GM23338 (cell line): ENCODE measurements around the gene ACOXL. TPM values are rescaled to one million over a fixed set of nuclear protein-coding genes. Genes with fewer than 3 reads are reported as not detected.

Source experiments
- ATAC-seq: fragments of 200-7000 bp; cut with Tn5 transposase; 3 replicates; pipeline ENCODE4 v1.9.1; 2020
- DNase-seq: peaks from one replicate; pipeline ENCODE4 v3.0.0-alpha.2; 2015; ENCODE audit warnings: low spot score
- H2AFZ ChIP-seq: fragments of 200-600 bp; sonication (generic); 2 replicates; pipeline ENCODE4 v1.8.0; 2016; ENCODE audit warnings: antibody characterized with exemption, mild to moderate bottlenecking, moderate library complexity
- H3F3A ChIP-seq: fragments of 200-600 bp; sonication (generic); replicated peaks from 2 replicates; pipeline ENCODE4 v1.8.0; 2017; ENCODE audit warnings: antibody characterized with exemption, mixed run types, low read depth
- H3K27ac ChIP-seq: fragments of 200-600 bp; sonication (generic); 2 replicates; pipeline ENCODE4 v1.6.1; 2016; ENCODE audit warnings: low read depth
- H3K27me3 ChIP-seq: fragments of 200-600 bp; sonication (generic); 2 replicates; pipeline ENCODE4 v1.8.0; 2016; ENCODE audit warnings: mild to moderate bottlenecking, mixed run types, moderate library complexity; ENCODE audit not compliant: insufficient read depth
- H3K36me3 ChIP-seq: fragments of 200-600 bp; sonication (generic); 2 replicates; pipeline ENCODE4 v1.8.0; 2016; ENCODE audit warnings: mild to moderate bottlenecking; ENCODE audit not compliant: insufficient read depth
- H3K4me1 ChIP-seq: fragments of 200-600 bp; sonication (generic); 2 replicates; pipeline ENCODE4 v1.8.0; 2016; ENCODE audit warnings: mild to moderate bottlenecking, moderate library complexity; ENCODE audit not compliant: insufficient read depth
- H3K4me2 ChIP-seq: fragments of 200-600 bp; sonication (generic); 2 replicates; pipeline ENCODE4 v1.7.1; 2017; ENCODE audit warnings: mixed run types
- H3K4me3 ChIP-seq: fragments of 200-600 bp; sonication (generic); 2 replicates; pipeline ENCODE4 v1.6.1; 2016; ENCODE audit warnings: mixed run types
- H3K79me2 ChIP-seq: fragments of 200-600 bp; sonication (generic); replicated peaks from 2 replicates; pipeline ENCODE4 v1.8.0; 2017; ENCODE audit warnings: mild to moderate bottlenecking; ENCODE audit not compliant: insufficient read depth
- H3K9me2 ChIP-seq: fragments of 200-600 bp; sonication (generic); 2 replicates; pipeline ENCODE4 v1.8.0; 2017; ENCODE audit not compliant: insufficient read depth
- H4K20me1 ChIP-seq: fragments of 200-600 bp; sonication (generic); replicated peaks from 2 replicates; pipeline ENCODE4 v1.8.0; 2017; ENCODE audit warnings: mild to moderate bottlenecking; ENCODE audit not compliant: insufficient read depth
- H3K27ac Mint-ChIP-seq: 2 replicates; pipeline ENCODE4 v1.8.0; 2020; ENCODE audit warnings: inconsistent platforms, mild to moderate bottlenecking, moderate library complexity, mixed read lengths
- H3K27me3 Mint-ChIP-seq: 3 replicates; pipeline ENCODE4 v1.8.0; 2022; ENCODE audit warnings: low read depth, mild to moderate bottlenecking, moderate library complexity, mixed read lengths, inconsistent platforms; ENCODE audit not compliant: insufficient read depth, poor library complexity
- H3K36me3 Mint-ChIP-seq: 3 replicates; pipeline ENCODE4 v1.8.0; 2021; ENCODE audit warnings: low read depth, mild to moderate bottlenecking, inconsistent platforms, moderate library complexity, mixed read lengths
- H3K4me1 Mint-ChIP-seq: 3 replicates; pipeline ENCODE4 v1.8.0; 2020; ENCODE audit warnings: mild to moderate bottlenecking, inconsistent platforms, mixed read lengths
- H3K4me3 Mint-ChIP-seq: 3 replicates; pipeline ENCODE4 v1.8.0; 2021; ENCODE audit warnings: moderate library complexity, mild to moderate bottlenecking, inconsistent platforms, mixed read lengths
- H3K9me3 Mint-ChIP-seq: 3 replicates; pipeline ENCODE4 v1.8.0; 2020; ENCODE audit warnings: moderate library complexity, mild to moderate bottlenecking, inconsistent platforms, mixed read lengths
- CTCF ChIP-seq, 2 experiments: fragments of 200-600 bp in 1 of 2; sonication (generic) in 1 of 2; conservative IDR thresholded peaks; 2 replicates each; pipeline versions ENCODE4 v1.5.1 to v1.6.1; 2016 to 2017; ENCODE audit warnings: antibody characterized with exemption in 2 of 2, low read depth in 2 of 2, mild to moderate bottlenecking in 2 of 2, moderate library complexity in 1 of 2
- ETS1 ChIP-seq: IDR thresholded peaks from 2 replicates; pipeline ENCODE4 v1.6.1; 2016; ENCODE audit warnings: antibody characterized with exemption
- EZH2 ChIP-seq: fragments of 200-600 bp; sonication (generic); IDR thresholded peaks from one replicate; pipeline ENCODE4 v1.8.0; 2017; ENCODE audit warnings: antibody characterized with exemption, mild to moderate bottlenecking, low read depth; ENCODE audit not compliant: unreplicated experiment
- EZH2phosphoT487 ChIP-seq: fragments of 200-600 bp; sonication (generic); IDR thresholded peaks from one replicate; pipeline ENCODE4 v1.8.1; 2018; ENCODE audit warnings: antibody characterized with exemption; ENCODE audit not compliant: unreplicated experiment
- JUNB ChIP-seq: IDR thresholded peaks from one replicate; pipeline ENCODE4 v1.6.1; 2016; ENCODE audit warnings: antibody characterized with exemption; ENCODE audit not compliant: unreplicated experiment
- NANOG ChIP-seq: IDR thresholded peaks from 2 replicates; pipeline ENCODE4 v1.6.1; 2016; ENCODE audit warnings: antibody characterized with exemption, borderline replicate concordance
- POLR2AphosphoS5 ChIP-seq: IDR thresholded peaks from 2 replicates; pipeline ENCODE4 v1.6.1; 2016; ENCODE audit warnings: antibody characterized with exemption, low read depth
- REST ChIP-seq: IDR thresholded peaks from one replicate; pipeline ENCODE4 v1.6.1; 2018; ENCODE audit warnings: antibody characterized with exemption; ENCODE audit not compliant: unreplicated experiment
- STAT1 ChIP-seq: IDR thresholded peaks from one replicate; pipeline ENCODE4 v1.6.1; 2016; ENCODE audit warnings: antibody characterized with exemption; ENCODE audit not compliant: unreplicated experiment
- ZNF114 ChIP-seq: fragments of 250-450 bp; sonication (Bioruptor Pico); IDR thresholded peaks from 2 replicates; pipeline ENCODE4 v1.5.0; 2020; ENCODE audit warnings: mild to moderate bottlenecking, moderate library complexity
- ZNF331 ChIP-seq: fragments of 250-450 bp; sonication (Bioruptor Pico); IDR thresholded peaks from 2 replicates; pipeline ENCODE4 v1.5.0; 2020; ENCODE audit warnings: low read depth, mild to moderate bottlenecking, moderate library complexity
- ZNF462 ChIP-seq: fragments of 250-450 bp; sonication (Bioruptor Pico); IDR thresholded peaks from 2 replicates; pipeline ENCODE4 v1.5.0; 2020; ENCODE audit warnings: mild to moderate bottlenecking, moderate library complexity
- polyA plus RNA-seq: library from polyadenylated mRNA; unstranded; fragments of >200 nt; fragmentation: Nextera tagmentation; extraction: Ambion mirVana; gene quantifications from 2 replicates; pipeline ENCODE4 v1.2.1, GENCODE V29; 2016
- total RNA-seq: library from RNA; depleted of rRNA; stranded (reverse); fragments of >200 nt; shearing (Covaris generic); gene quantifications from 2 replicates; pipeline ENCODE4 v1.2.3, GENCODE V29; 2014

Gene ACOXL
- total and polyA plus RNA-seq, 2 experiments from 2014 or later = 9.0 to 14.7 TPM

GRCh38 chr2:111126581-111126980 is 394.2 kb downstream of the ACOXL start (continued):
- no peak for TF ChIP-seq ETS1
- TF ChIP-seq STAT1 = no peak

GRCh38 chr2:111127351-111127750 is 395.0 kb downstream of the ACOXL start:
- DNase-seq (no peak), ATAC-seq (no peak)
- Histone ChIP-seq H3K4me2 (no peak overlapping the region), H3K79me2 (peaks cover 90% of the 10 kb centered on the region), H3K4me3 (no peak overlapping the region), H3K4me1 (no peaks in the 10 kb centered on the region), H3K27me3 (no peaks in the 10 kb centered on the region), H2AFZ (no peak overlapping the region), H3F3A (no peaks in the 10 kb centered on the region), H3K9me2 (no peaks in the 10 kb centered on the region), H3K27ac (no peak overlapping the region), H3K36me3 (peaks cover 52% of the 10 kb centered on the region), H4K20me1 (peaks cover 50% of the 10 kb centered on the region)
- peaks cover 14% of the 10 kb centered on the region for H3K4me1 Mint-ChIP-seq
- peaks cover 73% of the 10 kb centered on the region for H3K36me3 Mint-ChIP-seq
- H3K27ac Mint-ChIP-seq = peak overlapping the region; percentile 10; the same call in 1 of the 2 replicates
- no peaks in the 10 kb centered on the region for H3K9me3 Mint-ChIP-seq
- H3K27me3 Mint-ChIP-seq = peaks cover 4% of the 10 kb centered on the region
- H3K4me3 Mint-ChIP-seq = no peak overlapping the region
- TF ChIP-seq EZH2phosphoT487 = no peak
- no peak for TF ChIP-seq REST
- TF ChIP-seq STAT1 = no peak
- no peak for TF ChIP-seq ETS1
- TF ChIP-seq ZNF331 (CRISPR knock-in tag) = no peak
- no peak for TF ChIP-seq JUNB
- TF ChIP-seq EZH2 = no peak
- TF ChIP-seq NANOG = no peak
- no peak for TF ChIP-seq ZNF462 (CRISPR knock-in tag)
- no peak for TF ChIP-seq POLR2AphosphoS5
- no peak for TF ChIP-seq ZNF114 (CRISPR knock-in tag)
- no peak for TF ChIP-seq CTCF (conservative IDR thresholded peaks at IDR 0.05; ENCODE audit: low read depth in 2 of 2)
